ENCODE data around the gene RASSF8.

The RASSF8 gene

DNA sequence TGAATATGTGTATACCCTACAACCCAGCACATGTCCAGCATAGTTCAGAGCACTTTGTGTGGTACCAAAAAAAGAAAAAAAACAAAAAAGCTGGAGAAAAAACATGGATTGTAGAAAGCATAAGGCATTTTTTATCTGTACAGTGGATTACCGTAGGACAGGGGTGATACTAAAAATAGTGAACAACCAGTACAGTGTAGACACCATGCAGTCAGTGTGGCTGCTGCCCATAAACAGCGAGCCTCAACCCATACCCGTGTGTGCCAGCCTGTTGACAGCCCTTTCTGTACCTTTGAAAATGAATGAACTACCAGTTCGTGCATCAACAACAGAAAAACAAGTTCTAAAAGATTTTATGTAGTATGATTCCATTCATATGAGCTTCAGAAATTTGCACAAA, 25.1 kb downstream of the RASSF8 start:
- no peak for TF ChIP-seq TEAD4 (IDR thresholded peaks at IDR 0.05)
- TF ChIP-seq USF1 (IDR thresholded peaks at IDR 0.05), result no peak
- TF ChIP-seq EP300 (IDR thresholded peaks at IDR 0.05; ENCODE audit: borderline replicate concordance), result no peak
- TF ChIP-seq TCF12 (IDR thresholded peaks at IDR 0.05; ENCODE audit: low read depth), result no peak
- TF ChIP-seq EGR1 (IDR thresholded peaks at IDR 0.05), result no peak
- no peak for TF ChIP-seq RAD21 (IDR thresholded peaks at IDR 0.05; ENCODE audit: low read depth)
- TF ChIP-seq NFIC (IDR thresholded peaks at IDR 0.05), result no peak
- TF ChIP-seq FOXM1 (IDR thresholded peaks at IDR 0.05; ENCODE audit: borderline replicate concordance, low read depth), result no peak
- TF ChIP-seq TAF1 (IDR thresholded peaks at IDR 0.05; ENCODE audit: low read depth), result no peak
- no peak for TF ChIP-seq YY1 (IDR thresholded peaks at IDR 0.05; ENCODE audit: low read depth)
- TF ChIP-seq CEBPB (IDR thresholded peaks at IDR 0.05), result no peak

DNA sequence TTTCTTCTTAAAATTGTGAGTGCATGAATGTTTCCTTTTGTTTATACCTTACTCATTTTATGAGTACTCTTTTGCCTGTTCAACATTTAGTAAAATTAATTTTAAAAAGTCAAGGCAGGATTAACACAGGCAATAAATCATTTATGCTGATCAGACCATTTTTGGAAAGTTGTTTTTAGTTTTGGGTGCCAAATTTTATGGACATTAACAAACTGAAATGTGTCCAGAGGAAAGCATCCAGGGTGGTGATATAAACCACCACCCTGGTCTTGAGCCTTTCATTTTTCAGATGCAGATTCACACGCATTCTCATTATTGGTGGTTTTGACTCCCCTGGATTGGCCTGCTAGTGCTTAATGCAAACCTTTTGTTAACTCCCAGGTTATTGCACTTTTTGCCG, 26.3 kb downstream of the RASSF8 start:
- TF ChIP-seq NFIC (IDR thresholded peaks at IDR 0.05) (no peak), ZBTB7A (IDR thresholded peaks at IDR 0.05; ENCODE audit: low read depth) (no peak)

- TF ChIP-seq NFIC (IDR thresholded peaks at IDR 0.05) (no peak), REST (IDR thresholded peaks at IDR 0.05; ENCODE audit: low read depth) (no peak), EGR1 (IDR thresholded peaks at IDR 0.05) (no peak), TEAD4 (IDR thresholded peaks at IDR 0.05) (no peak), YY1 (IDR thresholded peaks at IDR 0.05; ENCODE audit: low read depth) (no peak), USF1 (IDR thresholded peaks at IDR 0.05) (no peak), CREB1 (IDR thresholded peaks at IDR 0.05; ENCODE audit: low read depth) (no peak), ZBTB7A (IDR thresholded peaks at IDR 0.05; ENCODE audit: low read depth) (no peak), TAF1 (IDR thresholded peaks at IDR 0.05; ENCODE audit: low read depth) (no peak), FOXM1 (IDR thresholded peaks at IDR 0.05; ENCODE audit: borderline replicate concordance, low read depth) (no peak), RAD21 (IDR thresholded peaks at IDR 0.05; ENCODE audit: low read depth) (no peak), EP300 (IDR thresholded peaks at IDR 0.05; ENCODE audit: borderline replicate concordance) (no peak), TCF12 (IDR thresholded peaks at IDR 0.05; ENCODE audit: low read depth) (no peak)
- TF ChIP-seq, protein P1, sequence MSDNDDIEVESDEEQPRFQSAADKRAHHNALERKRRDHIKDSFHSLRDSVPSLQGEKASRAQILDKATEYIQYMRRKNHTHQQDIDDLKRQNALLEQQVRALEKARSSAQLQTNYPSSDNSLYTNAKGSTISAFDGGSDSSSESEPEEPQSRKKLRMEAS (IDR thresholded peaks at IDR 0.05), result no peak
Observed at GRCh38 chr12:25985316-25986175, 27.1 kb downstream of the RASSF8 start.

DNA sequence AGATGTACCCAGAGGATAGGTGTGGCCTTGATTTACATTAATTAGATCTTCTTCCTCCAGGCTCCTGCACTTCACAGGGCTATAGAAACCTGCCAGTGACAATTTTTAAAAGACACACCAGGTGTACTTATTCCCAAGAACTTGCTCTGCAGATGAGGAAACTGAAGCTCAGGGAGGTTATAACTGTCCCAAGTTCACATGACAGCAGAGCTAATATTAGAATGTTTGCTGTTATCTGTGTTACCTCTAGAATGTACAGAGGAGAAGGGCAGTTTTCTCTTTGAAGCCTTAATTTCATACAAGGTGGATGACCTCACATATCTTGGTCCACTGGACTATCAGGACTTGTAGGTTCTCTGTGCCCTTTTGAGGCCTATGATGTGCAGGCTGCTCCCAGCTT, 27.7 kb downstream of the RASSF8 start:
- TF ChIP-seq YY1 (IDR thresholded peaks at IDR 0.05; ENCODE audit: low read depth), result no peak
- TF ChIP-seq TAF1 (IDR thresholded peaks at IDR 0.05; ENCODE audit: low read depth), result no peak
- no peak for TF ChIP-seq FOXM1 (IDR thresholded peaks at IDR 0.05; ENCODE audit: borderline replicate concordance, low read depth)
- TF ChIP-seq USF1 (IDR thresholded peaks at IDR 0.05), result no peak
- no peak for TF ChIP-seq NFIC (IDR thresholded peaks at IDR 0.05)
- TF ChIP-seq EGR1 (IDR thresholded peaks at IDR 0.05), result no peak
- no peak for TF ChIP-seq REST (IDR thresholded peaks at IDR 0.05; ENCODE audit: low read depth)
- no peak for TF ChIP-seq CEBPB (IDR thresholded peaks at IDR 0.05)
- TF ChIP-seq ZBTB7A (IDR thresholded peaks at IDR 0.05; ENCODE audit: low read depth), result no peak
- no peak for TF ChIP-seq CREB1 (IDR thresholded peaks at IDR 0.05; ENCODE audit: low read depth)
- no peak for TF ChIP-seq TCF12 (IDR thresholded peaks at IDR 0.05; ENCODE audit: low read depth)
- TF ChIP-seq TEAD4 (IDR thresholded peaks at IDR 0.05), result no peak

- TF ChIP-seq TEAD4 (IDR thresholded peaks at IDR 0.05) (no peak), EGR1 (IDR thresholded peaks at IDR 0.05) (no peak), TAF1 (IDR thresholded peaks at IDR 0.05; ENCODE audit: low read depth) (no peak), EP300 (IDR thresholded peaks at IDR 0.05; ENCODE audit: borderline replicate concordance) (no peak), ZBTB7A (IDR thresholded peaks at IDR 0.05; ENCODE audit: low read depth) (no peak)
Observed at GRCh38 chr12:25988505-25988904, 30.0 kb downstream of the RASSF8 start.

- TF ChIP-seq FOXM1 (IDR thresholded peaks at IDR 0.05; ENCODE audit: borderline replicate concordance, low read depth) (no peak), RAD21 (IDR thresholded peaks at IDR 0.05; ENCODE audit: low read depth) (no peak), ZBTB7A (IDR thresholded peaks at IDR 0.05; ENCODE audit: low read depth) (no peak), USF1 (IDR thresholded peaks at IDR 0.05) (no peak), EGR1 (IDR thresholded peaks at IDR 0.05) (no peak), EP300 (IDR thresholded peaks at IDR 0.05; ENCODE audit: borderline replicate concordance) (no peak), TAF1 (IDR thresholded peaks at IDR 0.05; ENCODE audit: low read depth) (no peak), TEAD4 (IDR thresholded peaks at IDR 0.05) (no peak), NFIC (IDR thresholded peaks at IDR 0.05) (no peak), REST (IDR thresholded peaks at IDR 0.05; ENCODE audit: low read depth) (no peak), CREB1 (IDR thresholded peaks at IDR 0.05; ENCODE audit: low read depth) (no peak), TCF12 (IDR thresholded peaks at IDR 0.05; ENCODE audit: low read depth) (no peak), CEBPB (IDR thresholded peaks at IDR 0.05) (no peak), YY1 (IDR thresholded peaks at IDR 0.05; ENCODE audit: low read depth) (no peak)
- TF ChIP-seq, protein P1 (IDR thresholded peaks at IDR 0.05), result no peak
Observed at GRCh38 chr12:25990495-25990894, 32.0 kb downstream of the RASSF8 start.

Data from Ishikawa (cell line).